WTC11 (cell line): Measurements from ENCODE around the gene KIF2A. TPM values are rescaled to one million over a fixed set of nuclear protein-coding genes. Genes with fewer than 3 reads are reported as not detected.

ENCODE experiments used
- ATAC-seq: fragments of 200-7000 bp; cut with Tn5 transposase; 2 replicates; pipeline ENCODE4 v1.10.0; 2021; ENCODE audit warnings: mild to moderate bottlenecking, moderate library complexity
- CTCF ChIA-PET: fragments of 300-600 bp; sonication (Branson Sonifier 250); formaldehyde crosslinking; loops from one replicate; lab custom pipeline; 2021; ENCODE audit warnings: antibody characterized with exemption; lab: Charles Lee
- POLR2A ChIA-PET: fragments of 350-600 bp; sonication (Branson Sonifier 250); formaldehyde crosslinking; loops from one replicate; lab custom pipeline; 2021; ENCODE audit warnings: antibody characterized with exemption; lab: Charles Lee
- DNase-seq: peaks from one replicate; pipeline ENCODE4 v3.0.0; 2021; ENCODE audit warnings: low spot score
- H3K27ac Mint-ChIP-seq: 2 replicates; pipeline ENCODE4 v1.8.0; 2021; ENCODE audit warnings: mixed read lengths
- H3K27me3 Mint-ChIP-seq: 2 replicates; pipeline ENCODE4 v1.8.0; 2021; ENCODE audit warnings: low read depth, mild to moderate bottlenecking, moderate library complexity, mixed read lengths
- H3K36me3 Mint-ChIP-seq: 2 replicates; pipeline ENCODE4 v1.8.0; 2021; ENCODE audit warnings: mixed read lengths
- H3K4me1 Mint-ChIP-seq: 2 replicates; pipeline ENCODE4 v1.8.0; 2022; ENCODE audit warnings: mixed read lengths
- H3K4me3 Mint-ChIP-seq: 2 replicates; pipeline ENCODE4 v1.8.0; 2021; ENCODE audit warnings: mild to moderate bottlenecking, moderate library complexity, mixed read lengths
- H3K9me3 Mint-ChIP-seq: 2 replicates; pipeline ENCODE4 v1.8.0; 2021; ENCODE audit warnings: mixed read lengths
- AR ChIP-seq: fragments of 250-450 bp; sonication (Bioruptor Pico); IDR thresholded peaks from 2 replicates; pipeline ENCODE4 v1.9.0; 2021; ENCODE audit warnings: mild to moderate bottlenecking
- FOXK1 ChIP-seq: sonication (generic); formaldehyde crosslinking; IDR thresholded peaks from 2 replicates; pipeline ENCODE4 v1.8.0; 2022; ENCODE audit warnings: mild to moderate bottlenecking, moderate library complexity, missing genetic modification reagents
- HMGXB4 ChIP-seq: sonication (generic); formaldehyde crosslinking; IDR thresholded peaks from 2 replicates; pipeline ENCODE4 v1.8.1; 2023; ENCODE audit warnings: mild to moderate bottlenecking, moderate library complexity, missing genetic modification reagents
- IRF1 ChIP-seq: sonication (generic); formaldehyde crosslinking; IDR thresholded peaks from 2 replicates; pipeline ENCODE4 v1.8.0; 2023; ENCODE audit warnings: missing genetic modification reagents
- JAZF1 ChIP-seq: fragments of 250-450 bp; sonication (Bioruptor Pico); IDR thresholded peaks from 2 replicates; pipeline ENCODE4 v1.9.0; 2021; ENCODE audit warnings: moderate library complexity, mild to moderate bottlenecking, inconsistent platforms
- KAT7 ChIP-seq: sonication (generic); formaldehyde crosslinking; IDR thresholded peaks from 2 replicates; pipeline ENCODE4 v1.8.1; 2023; ENCODE audit warnings: missing genetic modification reagents, mild to moderate bottlenecking, borderline replicate concordance
- MXD4 ChIP-seq: fragments of 250-450 bp; sonication (Bioruptor Pico); IDR thresholded peaks from 2 replicates; pipeline ENCODE4 v1.8.0; 2021; ENCODE audit warnings: mild to moderate bottlenecking, moderate library complexity, borderline replicate concordance
- NFE2L1 ChIP-seq: sonication (generic); formaldehyde crosslinking; IDR thresholded peaks from 2 replicates; pipeline ENCODE4 v1.8.1; 2023; ENCODE audit warnings: missing genetic modification reagents
- NR3C1 ChIP-seq: sonication (generic); formaldehyde crosslinking; conservative IDR thresholded peaks from 2 replicates; pipeline ENCODE4 v1.8.1; 2023; ENCODE audit warnings: low read depth, mild to moderate bottlenecking, missing genetic modification reagents
- PRDM15 ChIP-seq: sonication (generic); formaldehyde crosslinking; IDR thresholded peaks from 2 replicates; pipeline ENCODE4 v1.8.0; 2022; ENCODE audit warnings: missing genetic modification reagents
- TEAD1 ChIP-seq: sonication (generic); formaldehyde crosslinking; IDR thresholded peaks from 2 replicates; pipeline ENCODE4 v1.8.0; 2022; ENCODE audit warnings: mild to moderate bottlenecking, missing genetic modification reagents
- ZBTB43 ChIP-seq: sonication (generic); formaldehyde crosslinking; IDR thresholded peaks from 2 replicates; pipeline ENCODE4 v1.8.1; 2023; ENCODE audit warnings: mild to moderate bottlenecking, missing genetic modification reagents
- ZNF263 ChIP-seq: sonication (generic); formaldehyde crosslinking; IDR thresholded peaks from 2 replicates; pipeline ENCODE4 v1.8.1; 2022; ENCODE audit warnings: low read depth, mild to moderate bottlenecking, moderate library complexity, missing genetic modification reagents
- ZNF281 ChIP-seq: sonication (generic); formaldehyde crosslinking; IDR thresholded peaks from 2 replicates; pipeline ENCODE4 v1.8.0; 2023; ENCODE audit warnings: mild to moderate bottlenecking, missing genetic modification reagents
- ZNF423 ChIP-seq: fragments of 250-450 bp; sonication (Bioruptor Pico); IDR thresholded peaks from 2 replicates; pipeline ENCODE4 v2.1.2; 2022; ENCODE audit warnings: mild to moderate bottlenecking, moderate library complexity
- total RNA-seq: library from RNA; stranded (reverse); gene quantifications from 3 replicates; pipeline ENCODE4 v1.2.3, GENCODE V29; 2021

KIF2A gene
- total RNA-seq, 1 experiment from 2014 or later = 77.8 TPM

GRCh38 chr5:62395210-62395950 lies 89.4 kb downstream of the KIF2A start (continued):
- TF ChIP-seq PRDM15 = no peak
- TF ChIP-seq, all 79 proteins: peak for 0

- ChIA-PET CTCF (interaction anchor here (0.7 to 1.4 kb wide), 8 partner anchors 9 to 317 kb away, joined by 3 to 11 read pairs (median 5); partner anchors contain the start of genes IPO11 and KIF2A), POLR2A (interaction anchor here (0.6 to 2.4 kb wide), 6 partner anchors 9 to 114 kb away, joined by 3 to 30 read pairs (median 8); partner anchors contain the start of genes IPO11 and KIF2A)
- peak within 1 kb of the TSS; percentile 100 for H3K27ac Mint-ChIP-seq
- H3K9me3 Mint-ChIP-seq = no peaks in the 10 kb centered on the region
- H3K4me3 Mint-ChIP-seq = peak within 1 kb of the TSS; percentile 99
- ATAC-seq (peak; percentile 99), DNase-seq (peak; percentile 93)
- peaks cover 18% of the 10 kb centered on the region for H3K36me3 Mint-ChIP-seq
- H3K4me1 Mint-ChIP-seq = peaks cover 21% of the 10 kb centered on the region
- H3K27me3 Mint-ChIP-seq = no peaks in the 10 kb centered on the region
- TF ChIP-seq KAT7 (no peak), NR3C1 (CRISPR knock-in tag) (no peak), MXD4 (no peak), ZNF263 (CRISPR knock-in tag) (no peak), JAZF1 (CRISPR knock-in tag) (no peak), HMGXB4 (CRISPR knock-in tag) (peak; percentile 97), NFE2L1 (CRISPR knock-in tag) (0 out of 2 replicates have a peak, but pooled peaks have one; percentile 26), ZBTB43 (CRISPR knock-in tag) (0 out of 2 replicates have a peak, but pooled peaks have one; percentile 60), TEAD1 (CRISPR knock-in tag) (0 out of 2 replicates have a peak, but pooled peaks have one; percentile 46), AR (CRISPR knock-in tag) (no peak), IRF1 (CRISPR knock-in tag) (peak; percentile 29; the same call in 1 of the 2 replicates), ZNF423 (CRISPR knock-in tag) (no peak), FOXK1 (peak; percentile 39), ZNF281 (CRISPR knock-in tag) (peak; percentile 70; the same call in 1 of the 2 replicates)
These were observed 97.6 kb downstream of the KIF2A start, which contains the start of gene DIMT1 for GRCh38 chr5:62403411-62404250. DIMT1 (minus strand) TSS chr5:62403905; CDS start chr5:62403772, 133 bp downstream.
